Esophagus muscularis mucosa (tissue), 4 donors: Measurements from ENCODE around the gene FAM114A1. TPM values are rescaled to one million over a fixed set of nuclear protein-coding genes. Genes with fewer than 3 reads are reported as not detected.

ENCODE experiments used
- DNase-seq: peaks from one replicate; pipeline ENCODE4 v3.0.0-alpha.2; 2017; ENCODE audit errors: extremely low spot score
- H3K27ac ChIP-seq, 4 donors: fragments of 200-600 bp; sonication (generic); replicated peaks in 1 of 4; 1 replicate in 3 of 4; 2 replicates in 1 of 4; pipeline ENCODE4 v1.5.1; 2016 to 2019; ENCODE audit warnings: mild to moderate bottlenecking in 1 of 4
- H3K27me3 ChIP-seq, 4 donors: fragments of 200-600 bp; sonication (generic); one replicate each; pipeline versions ENCODE4 v1.5.1 to v1.6.0; 2016 to 2019
- H3K36me3 ChIP-seq, 4 donors: fragments of 200-600 bp; sonication (generic); one replicate each; pipeline ENCODE4 v1.5.1; 2016 to 2019
- H3K4me1 ChIP-seq, 4 donors: fragments of 200-600 bp; sonication (generic); one replicate each; pipeline ENCODE4 v1.5.1; 2016 to 2019
- H3K4me3 ChIP-seq, 4 donors: fragments of 200-600 bp; sonication (generic); 1 replicate in 2 of 4; 2 replicates in 2 of 4; pipeline ENCODE4 v1.5.1; 2016 to 2019; ENCODE audit warnings: mild to moderate bottlenecking in 4 of 4, moderate library complexity in 1 of 4
- H3K9me3 ChIP-seq, 4 donors: fragments of 200-600 bp; sonication (generic); 1 replicate in 3 of 4; 2 replicates in 1 of 4; pipeline ENCODE4 v1.5.1; 2016 to 2019
- EP300 ChIP-seq: sonication (generic); formaldehyde crosslinking; IDR thresholded peaks from one replicate; pipeline ENCODE4 v1.6.1; 2017; ENCODE audit warnings: antibody characterized with exemption
- POLR2A ChIP-seq: fragments of 450-650 bp; IDR thresholded peaks from one replicate; pipeline ENCODE4 v1.6.1; 2017; ENCODE audit warnings: antibody characterized with exemption, moderate library complexity, mild to moderate bottlenecking, low read depth
- POLR2AphosphoS5 ChIP-seq, 2 donors: sonication (generic); formaldehyde crosslinking; IDR thresholded peaks; one replicate each; pipeline ENCODE4 v1.6.1; 2017; ENCODE audit warnings: antibody characterized with exemption in 2 of 2
- WGBS: methylation state at CpG from one replicate; pipeline ENCODE4 v1.1.5; 2018; 5-methylcytosine and 5-hydroxymethylcytosine counted together
- intact Hi-C: fragments of 100-400 bp; cut with DNase I; formaldehyde crosslinking; loops from one replicate; pipeline ENCODE4 v1.15.1; 2023
- total RNA-seq, 4 donors: library from RNA; depleted of rRNA; stranded (reverse); fragments of >200 nt; gene quantifications; one replicate each; pipeline versions ENCODE4 v1.1.0 to v1.2.1, GENCODE V29; 2016
- TF ChIP-seq, protein P1 (sequence below), 3 experiments: fragments of 200-600 bp in 2 of 3; fragments of 450-650 bp in 1 of 3; sonication (generic) in 2 of 3; IDR thresholded peaks; one replicate each; pipeline ENCODE4 v1.5.1; 2017 to 2019; ENCODE audit warnings: antibody characterized with exemption in 3 of 3, mild to moderate bottlenecking in 2 of 3, moderate library complexity in 1 of 3

FAM114A1 gene
- total RNA-seq, 4 donors from 2014 or later: 88.6 to 145 (median 110) TPM

DNA sequence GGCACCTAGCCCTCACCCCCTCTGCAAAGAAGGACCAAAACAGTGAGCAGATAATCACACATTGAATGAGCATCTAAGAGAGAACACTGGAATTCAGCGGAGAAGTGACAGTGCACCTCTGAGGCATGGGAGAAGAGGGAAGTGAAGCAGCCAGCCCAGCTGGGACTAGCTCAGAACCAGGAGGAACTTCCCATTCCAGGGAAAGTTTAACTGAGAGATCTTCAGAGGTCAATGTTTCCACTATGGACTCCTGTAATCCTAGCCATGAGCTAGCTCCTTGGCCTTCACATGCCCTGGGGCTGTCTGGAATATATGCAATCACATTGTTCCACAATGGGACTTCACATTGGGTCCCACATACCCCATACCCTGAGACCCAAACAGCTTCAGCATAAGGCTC, 35.4 kb upstream of the FAM114A1 start:
- 90% methylated on average over 1 of the region's 1 CpG for WGBS
- no peak overlapping the region for H3K4me3 ChIP-seq

DNA sequence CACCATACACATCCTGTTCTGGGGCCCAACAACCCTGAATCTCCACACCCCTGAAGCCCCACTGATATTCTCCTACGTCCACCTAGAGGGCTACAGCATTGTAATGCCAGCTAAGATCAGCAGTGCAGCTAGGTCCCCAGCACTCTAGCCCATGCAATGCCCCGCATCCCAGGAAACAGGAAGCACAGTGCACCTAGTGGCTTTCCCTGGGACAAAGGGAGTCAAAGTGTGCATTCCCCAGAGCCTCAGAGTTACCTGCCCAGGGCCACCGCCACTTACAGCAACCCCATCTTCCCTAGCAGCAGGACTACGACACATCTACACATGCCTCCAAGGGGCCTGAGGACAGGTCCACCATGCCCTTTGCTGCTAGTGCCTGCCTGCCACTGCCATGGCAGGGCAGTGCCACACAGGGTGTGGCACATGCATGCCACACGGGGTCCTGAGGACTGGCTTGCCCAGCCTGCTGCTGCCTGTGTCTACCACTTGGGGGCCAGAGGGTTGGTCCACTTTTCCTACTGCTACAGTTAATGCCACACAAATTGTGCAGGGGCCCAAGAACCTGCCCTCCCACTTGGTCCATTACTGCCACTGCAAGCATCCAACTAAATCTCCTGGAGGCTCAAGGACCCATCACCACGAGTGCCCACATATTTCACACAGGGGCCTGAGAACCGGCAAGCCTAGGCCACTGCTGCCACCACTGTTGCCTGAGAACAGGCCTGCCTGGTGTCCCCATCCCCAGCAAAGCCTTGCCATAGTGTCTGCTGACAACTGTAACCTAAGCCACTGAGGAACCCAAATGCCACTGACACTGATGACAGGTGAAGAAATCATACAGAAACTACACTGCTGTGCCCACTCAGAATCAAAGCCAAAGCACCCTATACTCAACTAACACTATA, 34.7 kb upstream of the FAM114A1 start:
- WGBS: 83% methylated on average over 5 of the region's 7 CpGs
- Histone ChIP-seq H3K27ac (no peak overlapping the region), H3K36me3 (no peaks in the 10 kb centered on the region), H3K27me3 (no peaks in the 10 kb centered on the region), H3K4me3 (no peak overlapping the region), H3K9me3 (peaks cover 0 to 31% (median 15%) of the 10 kb centered on the region in 4 donors), H3K4me1 (no peaks in the 10 kb centered on the region)
- TF ChIP-seq EP300 (no peak), POLR2AphosphoS5 (IDR thresholded peaks at IDR 0.05) (no peak), POLR2A (no peak)
- TF ChIP-seq, protein P1, sequence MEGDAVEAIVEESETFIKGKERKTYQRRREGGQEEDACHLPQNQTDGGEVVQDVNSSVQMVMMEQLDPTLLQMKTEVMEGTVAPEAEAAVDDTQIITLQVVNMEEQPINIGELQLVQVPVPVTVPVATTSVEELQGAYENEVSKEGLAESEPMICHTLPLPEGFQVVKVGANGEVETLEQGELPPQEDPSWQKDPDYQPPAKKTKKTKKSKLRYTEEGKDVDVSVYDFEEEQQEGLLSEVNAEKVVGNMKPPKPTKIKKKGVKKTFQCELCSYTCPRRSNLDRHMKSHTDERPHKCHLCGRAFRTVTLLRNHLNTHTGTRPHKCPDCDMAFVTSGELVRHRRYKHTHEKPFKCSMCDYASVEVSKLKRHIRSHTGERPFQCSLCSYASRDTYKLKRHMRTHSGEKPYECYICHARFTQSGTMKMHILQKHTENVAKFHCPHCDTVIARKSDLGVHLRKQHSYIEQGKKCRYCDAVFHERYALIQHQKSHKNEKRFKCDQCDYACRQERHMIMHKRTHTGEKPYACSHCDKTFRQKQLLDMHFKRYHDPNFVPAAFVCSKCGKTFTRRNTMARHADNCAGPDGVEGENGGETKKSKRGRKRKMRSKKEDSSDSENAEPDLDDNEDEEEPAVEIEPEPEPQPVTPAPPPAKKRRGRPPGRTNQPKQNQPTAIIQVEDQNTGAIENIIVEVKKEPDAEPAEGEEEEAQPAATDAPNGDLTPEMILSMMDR (IDR thresholded peaks at IDR 0.05): no peak
- DNase-seq: no peak
- intact Hi-C loops: no loop called here

More for the DNA sequence above, 35.4 kb upstream of the FAM114A1 start:
- no peaks in the 10 kb centered on the region for H3K27me3 ChIP-seq
- no peaks in the 10 kb centered on the region for H3K4me1 ChIP-seq
- no peak for TF ChIP-seq EP300
- no peak for TF ChIP-seq POLR2AphosphoS5 (IDR thresholded peaks at IDR 0.05)
- TF ChIP-seq POLR2A: no peak
- TF ChIP-seq, protein P1 (IDR thresholded peaks at IDR 0.05): no peak
- no peak for DNase-seq
- H3K9me3 ChIP-seq: peaks cover 0 to 29% (median 13%) of the 10 kb centered on the region in 4 donors
- intact Hi-C loops: no loop called here
- no peaks in the 10 kb centered on the region for H3K36me3 ChIP-seq
- H3K27ac ChIP-seq: no peak overlapping the region

DNA sequence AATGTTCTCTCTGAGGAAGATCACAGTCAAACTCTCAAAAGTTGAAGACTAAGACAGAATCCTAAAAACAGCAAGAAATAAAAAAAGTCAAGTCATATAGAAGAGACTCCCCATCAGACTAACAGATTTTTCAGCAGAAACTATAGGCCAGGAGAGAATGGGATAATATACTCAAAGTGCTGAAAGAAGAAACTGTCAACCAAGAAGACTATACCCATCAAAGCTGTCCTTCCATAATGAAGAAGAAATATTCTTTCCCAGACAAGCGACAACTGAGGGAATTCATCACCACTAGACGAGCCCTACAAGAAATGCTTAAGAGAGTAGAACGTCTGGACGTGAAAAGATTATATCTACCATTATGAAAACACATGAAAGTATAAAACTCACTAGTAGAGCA, 33.0 kb upstream of the FAM114A1 start:
- Histone ChIP-seq H3K4me3 (no peak overlapping the region), H3K4me1 (no peaks in the 10 kb centered on the region), H3K36me3 (no peaks in the 10 kb centered on the region), H3K27me3 (no peaks in the 10 kb centered on the region), H3K9me3 (peaks cover 0 to 31% (median 15%) of the 10 kb centered on the region in 4 donors), H3K27ac (no peak overlapping the region)
- 96% methylated on average over 4 of the region's 4 CpGs for WGBS
- DNase-seq: no peak
- intact Hi-C loops: no loop called here
- TF ChIP-seq EP300: no peak

DNA sequence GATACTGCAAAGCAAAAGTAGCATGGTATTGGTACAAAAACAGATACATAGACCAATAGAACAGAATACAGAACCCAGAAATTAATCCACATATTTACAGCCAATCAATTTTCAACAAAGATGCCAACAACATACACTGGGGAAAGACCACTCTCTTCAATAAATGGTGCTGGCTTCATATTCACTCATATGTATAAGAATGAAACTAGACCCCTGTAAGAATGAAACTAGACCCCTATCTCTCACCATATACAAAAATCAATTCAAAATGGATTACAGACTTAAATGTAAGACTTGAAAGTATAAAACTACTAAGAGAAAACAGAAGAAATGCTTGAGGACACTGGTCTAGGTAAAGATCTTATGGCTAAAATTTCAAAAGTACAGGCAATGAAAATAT, 30.3 kb upstream of the FAM114A1 start:
- Histone ChIP-seq H3K9me3 (peaks cover 0 to 31% (median 15%) of the 10 kb centered on the region in 4 donors), H3K4me1 (no peaks in the 10 kb centered on the region), H3K27ac (no peak overlapping the region), H3K27me3 (no peaks in the 10 kb centered on the region), H3K36me3 (no peaks in the 10 kb centered on the region), H3K4me3 (no peak overlapping the region)
- TF ChIP-seq, protein P1 (IDR thresholded peaks at IDR 0.05): no peak
- no peak for TF ChIP-seq EP300
- TF ChIP-seq POLR2A: no peak
- TF ChIP-seq POLR2AphosphoS5 (IDR thresholded peaks at IDR 0.05): no peak
- intact Hi-C loops: no loop called here
- no peak for DNase-seq

DNA sequence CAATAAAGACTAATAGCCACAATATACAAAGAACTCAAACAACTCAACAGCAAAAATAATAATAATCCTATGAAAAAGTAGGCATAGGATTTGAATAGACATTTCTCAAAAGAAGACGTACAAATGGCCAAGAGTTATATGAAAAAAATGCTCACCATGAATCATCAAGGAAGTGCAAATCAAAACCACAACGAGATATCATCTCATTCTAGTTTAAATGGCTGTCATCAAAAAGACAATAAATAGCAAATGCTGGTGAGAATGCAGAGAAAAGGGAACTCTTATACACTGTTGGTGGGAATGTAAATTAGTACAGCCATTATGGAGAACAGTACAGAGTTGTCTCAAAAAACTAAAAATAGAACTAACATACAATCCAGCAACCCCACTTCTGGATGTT, 29.8 kb upstream of the FAM114A1 start:
- no peak for DNase-seq
- H3K4me3 ChIP-seq: no peak overlapping the region
- H3K27ac ChIP-seq: no peak overlapping the region
- no peaks in the 10 kb centered on the region for H3K36me3 ChIP-seq
- peaks cover 0 to 31% (median 15%) of the 10 kb centered on the region in 4 donors for H3K9me3 ChIP-seq
- 52% methylated on average over 2 of the region's 2 CpGs for WGBS
- TF ChIP-seq POLR2A (no peak), EP300 (no peak)
- no peaks in the 10 kb centered on the region for H3K27me3 ChIP-seq
- intact Hi-C loops: no loop called here
- no peaks in the 10 kb centered on the region for H3K4me1 ChIP-seq
